ENCODE results near the gene FAM193A.
A peak's percentile ranks its signal among the peaks of the same experiment; 100 is the strongest.

Gene FAM193A, protein sequence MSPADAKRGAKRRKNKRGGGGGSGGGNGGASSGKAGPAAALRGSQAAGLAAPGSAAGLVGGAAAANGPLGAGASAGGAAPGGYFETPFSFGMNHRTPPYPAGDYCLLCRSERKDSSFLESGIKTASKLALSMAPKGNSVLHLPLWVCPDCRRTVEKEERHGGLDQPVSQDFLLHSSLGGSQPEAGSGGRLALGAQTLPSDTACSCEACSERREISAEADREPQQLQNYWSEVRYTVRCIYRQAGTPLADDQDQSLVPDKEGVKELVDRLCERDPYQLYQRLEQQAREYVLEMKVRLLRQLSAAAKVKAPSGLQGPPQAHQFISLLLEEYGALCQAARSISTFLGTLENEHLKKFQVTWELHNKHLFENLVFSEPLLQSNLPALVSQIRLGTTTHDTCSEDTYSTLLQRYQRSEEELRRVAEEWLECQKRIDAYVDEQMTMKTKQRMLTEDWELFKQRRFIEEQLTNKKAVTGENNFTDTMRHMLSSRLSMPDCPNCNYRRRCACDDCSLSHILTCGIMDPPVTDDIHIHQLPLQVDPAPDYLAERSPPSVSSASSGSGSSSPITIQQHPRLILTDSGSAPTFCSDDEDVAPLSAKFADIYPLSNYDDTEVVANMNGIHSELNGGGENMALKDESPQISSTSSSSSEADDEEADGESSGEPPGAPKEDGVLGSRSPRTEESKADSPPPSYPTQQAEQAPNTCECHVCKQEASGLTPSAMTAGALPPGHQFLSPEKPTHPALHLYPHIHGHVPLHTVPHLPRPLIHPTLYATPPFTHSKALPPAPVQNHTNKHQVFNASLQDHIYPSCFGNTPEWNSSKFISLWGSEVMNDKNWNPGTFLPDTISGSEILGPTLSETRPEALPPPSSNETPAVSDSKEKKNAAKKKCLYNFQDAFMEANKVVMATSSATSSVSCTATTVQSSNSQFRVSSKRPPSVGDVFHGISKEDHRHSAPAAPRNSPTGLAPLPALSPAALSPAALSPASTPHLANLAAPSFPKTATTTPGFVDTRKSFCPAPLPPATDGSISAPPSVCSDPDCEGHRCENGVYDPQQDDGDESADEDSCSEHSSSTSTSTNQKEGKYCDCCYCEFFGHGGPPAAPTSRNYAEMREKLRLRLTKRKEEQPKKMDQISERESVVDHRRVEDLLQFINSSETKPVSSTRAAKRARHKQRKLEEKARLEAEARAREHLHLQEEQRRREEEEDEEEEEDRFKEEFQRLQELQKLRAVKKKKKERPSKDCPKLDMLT (N-terminal part only)

DNA sequence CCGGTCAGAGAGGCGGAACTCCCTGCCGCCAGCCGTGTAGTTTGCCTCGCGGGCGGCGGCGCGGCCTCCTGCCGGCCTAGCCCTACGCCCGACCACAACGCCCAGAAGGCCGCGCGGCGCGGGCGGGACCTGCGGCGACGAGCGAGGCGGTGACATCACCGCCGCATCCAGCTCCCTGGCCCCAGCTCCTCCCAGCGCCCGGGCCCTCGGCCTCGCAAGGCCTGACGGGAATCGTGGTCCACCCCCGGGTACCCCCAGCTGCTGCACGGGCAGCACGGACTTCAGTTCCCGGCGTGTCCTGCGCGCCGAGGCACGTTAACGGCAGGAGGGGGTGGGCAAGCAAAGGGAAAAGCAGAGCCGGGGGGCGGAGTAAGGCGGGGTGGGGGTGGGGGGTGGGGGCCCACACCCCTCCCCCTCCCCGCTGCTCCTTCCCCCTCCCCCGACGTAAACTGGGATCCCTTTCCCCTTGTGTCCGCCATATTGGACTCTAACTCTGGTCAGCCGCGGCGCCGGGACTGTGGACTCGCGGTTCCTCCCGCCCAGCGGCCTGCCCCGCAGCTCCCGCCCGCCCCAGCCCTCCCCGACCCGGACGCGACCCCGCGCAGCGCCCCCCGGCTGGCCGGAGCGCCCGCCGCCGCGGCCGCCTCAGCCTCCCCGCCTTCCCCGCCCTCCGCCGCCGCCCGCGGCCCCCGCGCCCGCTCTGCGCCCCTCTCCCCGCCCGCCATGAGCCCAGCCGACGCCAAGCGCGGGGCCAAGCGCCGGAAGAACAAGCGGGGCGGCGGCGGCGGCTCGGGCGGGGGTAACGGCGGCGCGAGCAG is at the start of gene FAM193A:
FAM193A (plus strand) TSS at position 455 of the 818 bp plus-strand sequence; CDS start at position 724, 269 bp downstream.
- DNase-seq (ENCODE audit: low read depth in 2 of 3, low spot score in 2 of 3), result peak; percentile 82 to 99 (median 92)

DNA sequence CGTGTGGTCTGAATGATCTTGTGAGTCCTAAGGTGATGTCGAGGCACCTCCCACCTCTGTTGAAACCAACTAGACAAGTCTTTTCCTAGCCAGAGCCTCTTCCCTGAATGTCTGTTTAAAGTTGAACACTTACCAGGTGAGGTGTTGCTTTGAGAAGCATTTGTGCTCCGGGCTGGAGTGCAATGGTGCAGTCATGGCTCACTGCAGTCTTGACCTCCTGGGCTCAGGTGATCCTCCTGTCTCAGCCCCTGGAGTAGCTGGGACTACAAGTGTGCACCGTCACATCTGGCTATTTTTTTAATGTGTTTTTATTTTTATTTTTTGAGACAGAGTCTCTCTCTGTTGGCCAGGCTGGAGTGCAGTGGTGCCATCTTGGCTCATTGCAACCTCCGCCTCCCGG is 49.5 kb upstream of the FAM193A start:
- DNase-seq (ENCODE audit: low read depth in 2 of 3, low spot score in 2 of 3), result no peak

DNA sequence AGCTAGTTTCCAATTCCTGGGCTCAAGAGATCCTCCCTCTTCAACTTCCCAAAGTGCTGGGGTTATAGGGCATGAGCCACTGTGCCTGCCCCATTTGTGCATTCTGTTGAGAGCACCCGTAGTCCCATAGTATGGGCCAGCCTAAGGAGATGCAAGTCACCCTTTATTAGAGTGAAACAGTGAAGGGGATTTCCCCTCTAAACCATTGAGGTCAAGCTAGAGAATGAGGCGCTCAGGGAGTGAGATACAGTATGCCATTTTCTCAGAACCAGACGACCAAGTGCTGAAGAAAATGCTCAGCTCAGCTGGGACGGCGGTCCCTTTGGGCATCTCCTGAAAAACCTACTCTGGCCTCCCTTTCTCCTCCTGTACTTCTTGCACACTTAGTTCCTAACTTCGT is 48.8 kb upstream of the FAM193A start:
- DNase-seq (ENCODE audit: low read depth in 2 of 3, low spot score in 2 of 3), result no peak

DNA sequence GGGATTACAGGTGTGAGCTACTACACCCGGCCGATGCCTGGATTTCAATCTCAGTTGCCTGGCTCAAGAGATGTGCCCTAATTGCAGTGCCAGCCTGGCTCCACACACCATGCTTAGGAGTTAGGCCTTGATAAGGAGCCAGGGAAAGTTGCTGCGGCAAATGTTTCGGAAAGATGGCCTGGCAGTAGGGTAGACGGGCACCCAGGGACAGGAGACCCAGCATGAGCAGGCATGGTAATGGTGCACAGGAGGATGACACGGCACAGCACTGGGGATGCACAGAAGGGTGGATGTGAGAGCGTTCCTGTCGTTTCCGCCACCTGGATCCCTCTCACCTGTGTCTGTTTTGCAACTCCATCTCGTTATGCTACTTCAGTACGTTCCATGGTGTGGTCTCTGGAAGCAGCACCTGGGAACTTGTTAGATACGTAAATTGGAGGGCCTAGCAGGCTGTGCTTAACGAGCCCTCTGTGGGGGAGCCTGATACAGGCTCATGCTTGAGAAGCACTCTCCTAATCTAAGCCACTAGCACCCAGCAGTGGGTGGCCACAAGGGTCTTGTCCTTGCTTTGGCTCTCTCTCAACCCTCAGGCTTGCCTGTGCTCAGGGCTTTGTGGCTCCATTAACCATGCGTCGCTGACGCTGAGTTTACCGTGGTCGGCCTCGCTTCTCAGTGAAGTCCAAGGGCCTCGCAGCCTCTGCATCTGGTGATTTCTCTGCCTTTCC is 47.2 kb upstream of the FAM193A start:
- DNase-seq (ENCODE audit: low read depth in 2 of 3, low spot score in 2 of 3), result no peak

DNA sequence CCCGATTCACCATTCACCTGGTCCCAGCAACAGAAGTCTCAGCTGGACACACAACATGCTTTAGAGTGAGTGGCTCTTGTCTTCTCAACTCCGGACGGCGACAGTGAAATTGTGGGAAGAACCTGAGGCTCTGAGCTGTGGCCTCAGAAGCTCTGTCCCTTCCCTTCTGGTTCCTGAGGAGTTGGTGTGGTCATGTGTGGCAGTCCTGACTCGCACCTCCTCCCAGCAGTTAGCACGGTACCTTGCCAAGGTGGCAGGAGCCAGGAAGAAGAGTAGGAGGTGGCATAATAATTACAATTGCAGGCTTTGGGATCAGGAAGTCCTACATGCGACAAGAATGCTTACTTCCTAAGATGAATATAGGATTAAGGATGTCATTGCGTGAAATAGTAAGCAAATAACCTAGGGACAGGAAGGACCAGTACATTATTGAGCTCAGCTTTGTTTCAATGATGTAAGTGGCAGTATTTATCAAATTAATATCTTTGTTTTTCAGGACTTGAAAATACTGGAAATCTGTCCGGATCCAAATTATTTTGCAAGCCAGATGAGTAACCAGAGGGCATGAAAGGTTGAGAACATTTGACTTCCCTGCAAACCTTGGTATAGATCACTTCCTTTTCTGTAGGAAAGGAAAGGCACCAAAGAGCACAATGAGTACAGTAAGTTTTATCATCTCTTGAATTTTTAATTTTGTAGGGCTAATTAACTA is 46.5 kb upstream of the FAM193A start:
- DNase-seq (ENCODE audit: low read depth in 2 of 3, low spot score in 2 of 3), result no peak

DNA sequence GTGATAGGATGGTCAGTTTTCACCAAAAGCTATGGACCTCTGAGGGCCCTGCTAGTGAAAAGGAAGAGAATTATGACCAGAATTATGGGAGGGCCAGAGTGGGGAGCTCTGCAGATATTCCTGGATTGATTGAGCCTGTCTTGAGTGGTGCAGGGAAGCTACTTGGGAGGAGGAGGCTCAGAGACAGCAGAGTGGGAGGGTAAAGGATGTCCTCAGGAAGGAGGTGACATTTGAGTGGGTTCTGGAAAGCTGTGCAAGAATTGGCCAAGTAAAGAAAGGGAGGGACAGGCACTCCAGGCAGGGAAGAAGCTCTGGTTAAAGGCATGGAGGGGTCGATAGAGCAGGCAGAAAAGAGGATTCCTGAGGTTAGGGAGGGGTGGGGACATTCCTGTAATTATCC is 43.5 kb upstream of the FAM193A start:
- no peak for DNase-seq (ENCODE audit: low read depth in 2 of 3, low spot score in 2 of 3)

- no peak for DNase-seq (ENCODE audit: low read depth in 2 of 3, low spot score in 2 of 3)
Observed at GRCh38 chr4:2494992-2495391, 41.5 kb upstream of the FAM193A start.

DNA sequence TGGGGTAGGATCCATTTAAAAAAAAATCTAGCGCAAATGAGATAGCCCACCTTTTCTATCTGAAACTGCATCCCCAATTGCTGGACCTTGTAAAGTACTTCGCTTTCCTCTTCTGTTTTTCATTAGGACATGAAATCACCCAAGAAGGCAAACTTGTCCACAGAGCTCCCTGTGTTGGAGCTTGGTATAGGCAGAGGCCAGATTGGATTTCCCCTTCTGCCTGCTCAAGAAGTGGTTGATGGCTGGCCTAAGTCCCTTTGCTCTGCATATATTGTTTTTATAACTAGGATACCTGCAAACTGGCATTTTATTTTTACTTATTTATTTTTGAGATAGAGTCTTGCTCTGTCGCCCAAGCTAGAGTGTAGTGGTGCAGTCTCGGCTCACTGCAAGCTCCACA is 39.1 kb upstream of the FAM193A start:
- no peak for DNase-seq (ENCODE audit: low read depth in 2 of 3, low spot score in 2 of 3)

GRCh38 chr4:2497931-2498330 is 38.5 kb upstream of the FAM193A start:
- DNase-seq (ENCODE audit: low read depth in 2 of 3, low spot score in 2 of 3), result no peak

DNA sequence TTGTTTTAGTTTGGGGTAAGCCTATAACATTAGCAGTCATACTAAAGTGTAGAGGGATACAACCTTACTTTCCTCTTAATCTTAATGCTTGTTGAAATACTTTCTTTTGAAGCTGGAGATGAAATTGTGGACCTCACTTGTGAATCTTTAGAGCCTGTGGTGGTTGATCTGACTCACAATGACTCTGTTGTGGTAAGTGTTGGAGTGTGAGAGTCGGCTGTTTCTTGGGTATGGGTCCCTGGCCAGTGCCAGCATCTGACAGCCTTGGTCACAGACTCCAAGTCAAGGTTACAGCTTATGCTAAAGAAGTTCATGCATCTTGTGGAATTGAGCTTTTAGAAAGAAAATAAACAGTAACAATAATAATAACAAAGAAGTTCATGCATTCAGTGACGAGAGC is 35.9 kb upstream of the FAM193A start:
- no peak for DNase-seq (ENCODE audit: low read depth in 2 of 3, low spot score in 2 of 3)

DNA sequence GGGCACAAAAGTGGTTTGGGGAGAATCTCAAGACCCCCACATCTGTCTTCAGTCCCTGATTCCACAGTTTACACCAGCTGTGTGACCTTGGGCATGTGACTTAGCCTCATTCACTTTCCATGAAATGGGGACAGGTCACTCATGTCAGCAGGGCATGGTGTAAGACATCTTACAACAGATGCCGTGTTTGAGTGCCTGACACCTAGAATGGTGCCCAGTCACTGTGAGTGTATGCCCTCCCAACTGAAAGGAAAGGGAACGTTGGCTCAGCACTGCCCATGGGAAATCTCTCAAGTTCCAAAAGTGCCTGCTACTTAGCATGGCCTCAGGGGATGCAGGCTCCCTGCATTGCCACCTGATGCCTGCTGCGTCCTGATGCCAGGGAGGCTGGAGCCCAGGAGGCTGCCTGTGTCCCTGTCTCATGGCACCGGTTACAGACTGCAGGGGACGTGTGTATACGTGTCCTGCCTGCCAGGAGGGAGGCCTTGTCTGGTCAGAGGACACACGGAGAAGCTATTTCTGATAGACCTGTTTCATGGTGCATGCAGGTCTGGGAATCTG is 35.3 kb upstream of the FAM193A start:
- no peak for DNase-seq (ENCODE audit: low read depth in 2 of 3, low spot score in 2 of 3)

- no peak for DNase-seq (ENCODE audit: low read depth in 2 of 3, low spot score in 2 of 3)
Observed at GRCh38 chr4:2503809-2504208, 32.6 kb upstream of the FAM193A start.

DNA sequence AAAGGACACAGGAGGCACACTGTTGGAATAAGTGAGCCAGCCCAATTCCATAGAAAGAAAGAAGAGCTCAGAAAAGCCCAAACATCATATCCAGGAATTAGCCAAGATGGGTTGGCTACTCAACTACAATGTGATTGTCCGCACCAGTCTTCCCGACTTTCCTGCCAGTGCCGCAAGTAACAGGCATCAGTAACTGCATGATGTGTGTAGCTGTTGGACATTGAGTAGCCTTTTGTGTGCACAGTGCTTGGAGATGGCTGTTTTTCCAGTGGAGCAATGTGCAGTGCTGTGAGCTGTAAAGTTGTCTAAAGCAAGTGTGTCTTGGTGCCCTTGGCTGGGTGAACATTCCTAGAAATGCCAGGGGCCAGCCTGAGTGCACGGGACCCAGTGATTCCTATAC is 29.2 kb upstream of the FAM193A start:
- no peak for DNase-seq (ENCODE audit: low read depth in 2 of 3, low spot score in 2 of 3)

- DNase-seq (ENCODE audit: low read depth in 2 of 3, low spot score in 2 of 3), result no peak
Observed at GRCh38 chr4:2507855-2508254, 28.6 kb upstream of the FAM193A start.

DNA sequence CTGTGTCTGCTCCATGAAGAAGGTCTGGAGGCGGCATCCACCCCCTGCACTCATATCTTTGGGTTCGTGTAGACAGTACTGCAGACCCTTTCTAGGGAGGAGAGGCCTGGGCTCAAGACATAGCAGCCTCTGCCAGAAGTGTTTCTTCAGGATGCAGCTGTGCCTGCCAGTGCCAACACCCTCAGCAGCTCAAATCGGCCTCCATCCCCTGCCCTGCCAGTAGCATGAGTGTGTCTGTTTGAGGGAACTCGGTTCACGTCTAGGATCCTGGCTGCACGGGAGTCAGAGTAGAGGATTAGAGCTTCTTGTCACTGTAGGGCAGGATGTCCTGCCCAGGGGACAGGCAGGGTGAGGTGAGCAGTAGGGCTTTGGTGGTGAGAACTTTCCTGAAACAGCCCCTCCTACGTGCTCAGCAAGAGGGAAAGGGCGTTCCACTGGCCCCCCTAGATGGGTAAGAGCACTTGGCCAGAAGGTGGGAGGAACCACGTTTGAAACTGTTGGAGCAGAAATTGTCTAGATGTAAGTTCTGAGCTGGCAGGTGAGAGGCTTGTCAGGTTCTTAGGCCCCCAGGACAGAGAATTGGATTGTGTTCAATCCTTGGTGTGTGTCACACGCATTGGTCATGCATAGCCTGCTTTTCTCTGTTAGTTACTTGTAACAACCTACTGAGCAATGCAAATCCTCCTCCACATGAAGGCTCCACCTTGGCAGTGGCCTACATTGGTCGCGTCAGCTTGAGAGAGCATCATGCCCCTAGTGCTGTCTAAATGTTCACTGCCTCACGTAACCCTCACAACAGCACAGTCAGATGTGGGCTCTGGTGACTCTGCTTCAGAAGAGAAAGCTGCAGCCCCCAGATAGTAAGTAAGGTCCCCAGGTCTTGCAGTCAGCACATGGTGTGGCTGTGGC is 25.8 kb upstream of the FAM193A start:
- DNase-seq (ENCODE audit: low read depth in 2 of 3, low spot score in 2 of 3), result no peak

- no peak for DNase-seq (ENCODE audit: low read depth in 2 of 3, low spot score in 2 of 3)
Observed at GRCh38 chr4:2511645-2512131, 24.8 kb upstream of the FAM193A start.

GRCh38 chr4:2512396-2513135 is 23.9 kb upstream of the FAM193A start:
- DNase-seq (ENCODE audit: low read depth in 2 of 3, low spot score in 2 of 3), result no peak
